HepG2 (cell line): ENCODE results near the gene HYPK. TPM values are rescaled to one million over a fixed set of nuclear protein-coding genes. Genes with fewer than 3 reads are reported as not detected.

Experiments used
- ARID3A ChIP-seq: IDR thresholded peaks from 2 replicates; pipeline ENCODE4 v1.6.1; 2012; ENCODE audit warnings: low read depth, low read length, improper control_type of control experiment
- ATF2 ChIP-seq: sonication (generic); formaldehyde crosslinking; IDR thresholded peaks from 2 replicates; pipeline ENCODE4 v1.4.0; 2020; ENCODE audit warnings: missing genetic modification reagents
- ATF7 ChIP-seq, 2 experiments: fragments of 450-650 bp in 1 of 2; sonication (generic) in 1 of 2; formaldehyde crosslinking in 1 of 2; IDR thresholded peaks; 2 replicates each; pipeline versions ENCODE4 v1.4.0 to v1.6.1; 2016 to 2020; ENCODE audit warnings: antibody characterized with exemption in 1 of 2, mild to moderate bottlenecking in 1 of 2, missing genetic modification reagents in 1 of 2
- DNMT3B ChIP-seq: conservative IDR thresholded peaks from 2 replicates; pipeline ENCODE4 v1.6.1; 2016; ENCODE audit warnings: missing biosample characterization, control low read depth
- FOSL1 ChIP-seq: sonication (generic); formaldehyde crosslinking; IDR thresholded peaks from 2 replicates; pipeline ENCODE4 v1.9.0; 2021; ENCODE audit warnings: missing genetic modification reagents, borderline replicate concordance
- HNF1A ChIP-seq, 2 experiments: sonication (generic) in 1 of 2; formaldehyde crosslinking in 1 of 2; IDR thresholded peaks; 2 replicates each; pipeline versions ENCODE4 v1.4.0 to v1.6.1; 2016 to 2020; ENCODE audit warnings: borderline replicate concordance in 1 of 2, low read depth in 1 of 2, mild to moderate bottlenecking in 1 of 2, missing genetic modification reagents in 1 of 2
- HNRNPH1 ChIP-seq: fragments of 200-400 bp; formaldehyde crosslinking; optimal IDR thresholded peaks from 2 replicates; pipeline ENCODE3; 2017; ENCODE audit warnings: mild to moderate bottlenecking, low read depth, low read length
- KAT7 ChIP-seq: IDR thresholded peaks from 2 replicates; pipeline ENCODE4 v1.6.1; 2018; ENCODE audit warnings: borderline replicate concordance, missing compliant biosample characterization
- KLF9 ChIP-seq: IDR thresholded peaks from 2 replicates; pipeline ENCODE4 v1.6.1; 2016; ENCODE audit warnings: low read depth
- MAFF ChIP-seq: IDR thresholded peaks from 2 replicates; pipeline ENCODE4 v1.6.1; 2011; ENCODE audit warnings: low read depth, low read length, improper control_type of control experiment
- RNF2 ChIP-seq: fragments of 450-650 bp; conservative IDR thresholded peaks from 2 replicates; pipeline ENCODE4 v1.6.1; 2016; ENCODE audit warnings: low read depth
- RNF219 ChIP-seq: sonication (generic); formaldehyde crosslinking; IDR thresholded peaks from 2 replicates; pipeline ENCODE4 v1.5.0; 2020; ENCODE audit warnings: mild to moderate bottlenecking, missing genetic modification reagents
- ZBED4 ChIP-seq: sonication (generic); formaldehyde crosslinking; IDR thresholded peaks from 2 replicates; pipeline ENCODE4 v1.4.0; 2020; ENCODE audit warnings: missing genetic modification reagents, borderline replicate concordance
- ZNF563 ChIP-seq: sonication (generic); formaldehyde crosslinking; IDR thresholded peaks from 2 replicates; pipeline ENCODE4 v1.8.0; 2022; ENCODE audit warnings: mild to moderate bottlenecking, moderate library complexity, missing genetic modification reagents
- polyA plus RNA-seq, 8 experiments: library from polyadenylated mRNA; depleted of rRNA in 3 of 8; stranded (reverse) in 7 of 8; unstranded in 1 of 8; fragments of >200 nt; fragmentation: Illumina TruSeq in 4 of 8; extraction: Trizol in 4 of 8; gene quantifications; 2 replicates each; pipeline versions ENCODE4 v1.2.1 to v1.2.3, GENCODE V29; 2011 to 2016; ENCODE audit warnings: low read depth in 4 of 8, missing spikeins in 1 of 8, mixed read lengths in 1 of 8; ENCODE audit not compliant: insufficient read depth in 1 of 8
- total RNA-seq, 5 experiments: library from RNA; depleted of rRNA; stranded (reverse); fragments of >200 nt; fragmentation: Illumina TruSeq; extraction: Trizol; gene quantifications; 2 replicates each; pipeline ENCODE4 v1.2.3, GENCODE V29; 2016; ENCODE audit warnings: low read depth in 1 of 5

HYPK gene
- total and polyA plus RNA-seq, 2 of the 13 experiments (the other 11 are each of a cell fraction or from before 2014, with no cell fraction given) = 13.5 to 16.5 TPM

- TF ChIP-seq HNF1A (IDR thresholded peaks at IDR 0.05; ENCODE audit: low read depth) (no peak), HNF1A (CRISPR knock-in tag; IDR thresholded peaks at IDR 0.05; ENCODE audit: borderline replicate concordance) (peak; percentile 23; the same call in 1 of the 2 replicates), ATF2 (CRISPR knock-in tag) (no peak), ARID3A (no peak), KLF9 (CRISPR knock-in tag) (peak; percentile 63; the same call in 1 of the 2 replicates), DNMT3B (CRISPR knock-in tag) (no peak), RNF2 (0 out of 2 replicates have a peak, but pooled peaks have one; percentile 57), HNRNPH1 (no peak), MAFF (no peak), KAT7 (CRISPR knock-in tag) (no peak), ATF7 (IDR thresholded peaks at IDR 0.05) (no peak), ATF7 (CRISPR knock-in tag; IDR thresholded peaks at IDR 0.05) (no peak), FOSL1 (CRISPR knock-in tag) (no peak), ZBED4 (0 out of 2 replicates have a peak, but pooled peaks have one; percentile 54), ZNF563 (peak; percentile 52; the same call in 1 of the 2 replicates), RNF219 (CRISPR knock-in tag) (no peak)
Observed at GRCh38 chr15:43777267-43777914, 23.0 kb upstream of the HYPK start (continued).
